Measurements from ENCODE around the gene AMER3. TPM values are rescaled to one million over a fixed set of nuclear protein-coding genes. Genes with fewer than 3 reads are reported as not detected.

Gene AMER3
- total RNA-seq, 4 donors from 2014 or later, result not detected

- H3K4me3 ChIP-seq, result no peak overlapping the region
Observed at GRCh38 chr2:130785466-130786055, 30.2 kb downstream of the AMER3 start.

GRCh38 chr2:130786076-130786475 is 30.7 kb downstream of the AMER3 start:
- no peaks in the 10 kb centered on the region for H3K36me3 ChIP-seq

More at GRCh38 chr2:130785466-130786055, 30.2 kb downstream of the AMER3 start:
- TF ChIP-seq CTCF (IDR thresholded peaks at IDR 0.05) (no peak), EP300 (IDR thresholded peaks at IDR 0.05) (no peak), POLR2A (IDR thresholded peaks at IDR 0.05) (no peak)
- Histone ChIP-seq H3K9me3 (no peaks in the 10 kb centered on the region), H3K36me3 (no peaks in the 10 kb centered on the region), H3K4me1 (no peaks in the 10 kb centered on the region), H3K27me3 (no peaks in the 10 kb centered on the region), H3K27ac (no peak overlapping the region)
- 66 to 67% methylated on average over 12 of the region's 12 CpGs for WGBS, 2 donors
- DNase-seq (ENCODE audit: low spot score in 2 of 2), result no peak

GRCh38 chr2:130787841-130788240 is 32.5 kb downstream of the AMER3 start:
- Histone ChIP-seq H3K4me3 (no peak overlapping the region), H3K27ac (no peak overlapping the region), H3K27me3 (no peaks in the 10 kb centered on the region), H3K4me1 (no peaks in the 10 kb centered on the region), H3K36me3 (no peaks in the 10 kb centered on the region), H3K9me3 (no peaks in the 10 kb centered on the region)
- no peak for TF ChIP-seq EP300 (IDR thresholded peaks at IDR 0.05)
- no peak for TF ChIP-seq CTCF (IDR thresholded peaks at IDR 0.05)
- no peak for TF ChIP-seq POLR2A (IDR thresholded peaks at IDR 0.05)
- WGBS, 2 donors, result 85 to 89% methylated on average over 17 of the region's 17 CpGs
- DNase-seq (ENCODE audit: low spot score in 2 of 2), result no peak

More at GRCh38 chr2:130786076-130786475, 30.7 kb downstream of the AMER3 start:
- WGBS, 2 donors, result 81 to 93% methylated on average over 6 of the region's 6 CpGs
- H3K4me1 ChIP-seq, result no peaks in the 10 kb centered on the region
- H3K9me3 ChIP-seq, result no peaks in the 10 kb centered on the region
- no peak overlapping the region for H3K27ac ChIP-seq
- TF ChIP-seq EP300 (IDR thresholded peaks at IDR 0.05) (no peak), POLR2A (IDR thresholded peaks at IDR 0.05) (no peak), CTCF (IDR thresholded peaks at IDR 0.05) (no peak)
- H3K4me3 ChIP-seq, result no peak overlapping the region
- no peak for DNase-seq (ENCODE audit: low spot score in 2 of 2)
- H3K27me3 ChIP-seq, result no peaks in the 10 kb centered on the region

- no peaks in the 10 kb centered on the region for H3K27me3 ChIP-seq
- H3K9me3 ChIP-seq, result no peaks in the 10 kb centered on the region
- TF ChIP-seq CTCF (IDR thresholded peaks at IDR 0.05) (no peak), EP300 (IDR thresholded peaks at IDR 0.05) (no peak)
- no peaks in the 10 kb centered on the region for H3K36me3 ChIP-seq
- H3K4me3 ChIP-seq, result no peak overlapping the region
- no peak overlapping the region for H3K27ac ChIP-seq
- no peak for DNase-seq (ENCODE audit: low spot score in 2 of 2)
- H3K4me1 ChIP-seq, result no peaks in the 10 kb centered on the region
- 69 to 72% methylated on average over 2 of the region's 2 CpGs for WGBS, 2 donors
Observed at GRCh38 chr2:130790312-130790711, 35.0 kb downstream of the AMER3 start.

- H3K36me3 ChIP-seq, result no peaks in the 10 kb centered on the region
- TF ChIP-seq CTCF (IDR thresholded peaks at IDR 0.05), result no peak
- no peaks in the 10 kb centered on the region for H3K27me3 ChIP-seq
- H3K4me1 ChIP-seq, result no peaks in the 10 kb centered on the region
- no peak overlapping the region for H3K27ac ChIP-seq
- DNase-seq (ENCODE audit: low spot score in 2 of 2), result no peak
- H3K4me3 ChIP-seq, result no peak overlapping the region
- no peaks in the 10 kb centered on the region for H3K9me3 ChIP-seq
- 88 to 93% methylated on average over 9 of the region's 9 CpGs for WGBS, 2 donors
Observed at GRCh38 chr2:130790804-130791616, 35.7 kb downstream of the AMER3 start.
